Measurements from ENCODE around the gene SNAP29. TPM values are rescaled to one million over a fixed set of nuclear protein-coding genes. Genes with fewer than 3 reads are reported as not detected.
"Not testable (repeated sequence)": the region's sequence is repeated elsewhere in the genome, so short reads cannot be mapped to it uniquely, and the experiment has no call there.

The SNAP29 gene
- total RNA-seq, 1 donor from 2014 or later: 22.8 TPM

DNA sequence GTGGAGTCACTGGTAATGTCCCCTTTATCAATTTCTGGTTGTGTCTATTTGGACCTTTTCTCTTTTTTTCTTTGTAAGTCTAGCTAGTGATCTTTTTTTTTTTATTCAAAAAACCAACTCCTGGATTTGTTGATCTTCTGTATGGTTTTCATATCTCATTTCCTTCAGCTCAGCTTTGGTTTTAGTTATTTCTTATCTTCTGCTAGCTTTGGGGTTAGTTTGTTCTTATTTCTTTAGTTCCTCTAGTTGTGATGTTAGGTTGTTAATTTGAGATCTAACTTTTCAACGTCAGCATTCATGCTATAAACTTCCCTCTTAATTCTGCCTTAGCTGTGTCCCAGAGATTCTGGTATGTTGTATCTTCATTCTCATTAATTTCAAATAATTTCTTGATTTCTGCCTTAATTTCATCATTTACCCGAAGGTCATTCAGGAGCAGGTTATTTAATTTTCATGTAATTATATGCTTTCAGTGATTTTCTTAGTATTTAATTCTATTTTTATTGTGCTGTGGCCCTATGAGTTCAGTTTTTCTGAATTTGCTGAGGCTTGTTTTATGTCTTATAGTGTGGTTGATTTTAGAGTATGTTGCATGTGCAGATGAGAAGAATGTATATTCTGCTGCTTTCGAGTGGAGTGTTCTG lies 29.2 kb upstream of the SNAP29 start:
- intact Hi-C loops (cut with DNase I): no loop called here
- ATAC-seq: no peak
- no peak for DNase-seq (ENCODE audit: missing footprints)

DNA sequence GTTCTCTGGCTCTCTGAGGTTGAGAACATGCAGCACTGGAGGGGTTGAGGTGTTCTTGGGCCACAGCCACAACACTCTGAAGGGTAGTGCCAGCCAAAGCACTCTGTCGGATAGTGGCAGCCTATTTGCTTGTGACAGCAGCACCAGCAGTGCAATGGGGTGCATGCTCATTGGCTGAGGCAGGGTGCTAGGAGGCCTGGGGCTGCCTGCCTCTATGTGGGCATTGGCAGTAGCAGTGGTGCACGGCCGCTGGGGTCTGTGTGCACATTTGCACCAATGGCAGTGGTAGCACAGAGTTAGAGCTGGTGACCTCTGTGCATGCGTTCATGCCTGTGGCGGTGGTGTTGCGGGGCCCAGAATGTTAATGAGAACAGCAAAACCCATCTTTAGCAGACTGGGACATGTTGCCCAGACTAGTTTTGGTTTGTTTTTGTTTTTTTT lies 25.6 kb upstream of the SNAP29 start:
- ATAC-seq (peak; percentile 48), DNase-seq (ENCODE audit: missing footprints) (no peak)
- intact Hi-C loops (cut with DNase I): no loop called here

DNA sequence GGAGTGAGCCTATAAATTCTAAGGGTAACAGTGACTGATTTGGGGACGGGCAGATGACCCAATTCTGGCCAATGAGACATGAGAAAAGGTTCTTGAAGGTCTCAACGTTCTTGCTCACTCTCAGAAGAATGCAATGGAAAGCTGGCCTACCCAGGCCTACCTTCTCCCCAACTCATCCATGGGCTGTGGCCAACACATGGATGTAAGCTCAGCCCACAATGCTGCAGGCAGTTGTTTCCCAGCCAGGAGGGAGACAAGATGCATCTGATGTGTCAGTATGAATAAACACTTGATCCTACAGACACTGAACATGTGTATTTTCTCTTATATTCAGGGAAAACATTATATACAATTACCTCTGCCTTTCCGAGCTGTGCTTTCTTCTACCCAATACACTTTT lies 24.6 kb upstream of the SNAP29 start:
- DNase-seq (ENCODE audit: missing footprints) (no peak), ATAC-seq (no peak)
- intact Hi-C loops (cut with DNase I): no loop called here

DNA sequence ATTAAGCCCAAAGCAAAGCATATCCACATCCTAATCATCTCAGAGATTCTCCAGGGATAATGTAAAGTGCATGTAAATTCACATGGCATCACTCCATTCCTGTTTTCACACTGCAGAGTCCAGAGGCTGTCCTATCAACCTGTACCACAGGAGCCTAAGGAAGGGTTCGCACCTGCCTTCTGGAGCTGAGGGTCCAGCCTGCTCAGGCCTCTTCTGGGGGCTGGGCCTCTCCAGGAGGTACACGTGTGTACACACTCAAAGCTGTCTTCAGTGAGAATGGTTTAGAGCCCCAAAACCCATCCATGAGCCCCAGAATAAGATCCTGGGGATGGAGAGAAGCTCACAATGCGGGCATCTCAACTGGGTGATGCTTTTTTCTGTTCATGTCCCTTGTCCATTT lies 24.1 kb upstream of the SNAP29 start:
- ATAC-seq: no peak
- no peak for DNase-seq (ENCODE audit: missing footprints)
- intact Hi-C loops (cut with DNase I): no loop called here

DNA sequence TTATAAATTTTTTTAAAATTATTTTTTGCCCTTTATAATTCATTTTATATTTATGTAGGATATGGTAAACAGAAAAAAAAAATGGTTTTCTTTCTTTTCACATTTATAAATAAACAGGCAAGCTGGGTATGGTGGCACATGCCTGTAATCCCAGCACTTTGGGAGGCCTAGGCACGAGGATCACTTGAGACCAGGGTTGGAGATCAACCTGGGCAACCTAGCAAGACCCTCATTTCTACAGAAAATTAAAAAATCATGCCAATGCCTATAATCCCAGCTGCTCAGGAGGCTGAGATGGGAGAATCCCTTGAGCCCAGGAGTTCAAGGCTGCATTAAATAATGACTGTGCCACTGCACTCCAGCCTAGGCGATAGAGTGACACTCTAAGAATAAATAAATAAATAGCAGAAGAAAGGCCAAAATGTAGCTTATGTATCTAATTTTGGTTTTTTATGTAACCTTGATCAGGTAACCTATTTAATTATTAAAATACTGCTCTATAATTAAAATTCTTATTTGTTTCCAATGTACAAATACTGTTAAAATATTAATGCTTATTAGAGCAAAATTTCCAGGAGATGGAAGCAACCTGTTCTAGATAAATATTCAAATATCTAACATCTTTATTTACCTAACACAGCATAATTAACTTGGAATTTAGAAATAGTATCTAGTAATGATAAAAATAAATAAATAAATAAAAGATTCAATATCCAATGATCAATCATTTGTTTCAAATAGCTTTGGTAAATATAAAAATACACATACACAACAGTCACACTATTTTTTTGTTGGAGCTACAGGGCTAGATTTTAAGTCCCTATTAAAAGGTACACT lies 21.6 kb upstream of the SNAP29 start:
- DNase-seq (ENCODE audit: missing footprints) (no peak), ATAC-seq (no peak)
- intact Hi-C loops (cut with DNase I): no loop called here

DNA sequence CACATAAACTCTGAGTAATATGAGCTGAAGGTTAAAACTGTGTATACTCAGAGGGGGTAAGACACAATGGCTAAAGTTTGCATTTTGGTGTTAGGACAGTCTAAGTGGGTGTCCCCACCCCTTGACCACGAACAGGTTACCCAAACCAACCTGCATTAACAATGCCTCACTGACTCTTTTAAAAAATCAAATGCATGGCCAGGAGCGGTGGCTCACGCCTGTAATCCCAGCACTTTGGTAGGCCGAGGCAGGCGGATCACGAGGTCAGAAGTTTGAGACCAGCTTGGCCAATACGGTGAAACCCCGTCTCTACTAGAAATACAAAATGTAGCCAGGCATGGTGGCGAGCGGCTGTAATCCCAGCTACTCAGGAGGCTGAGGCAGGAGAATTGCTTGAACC lies 19.5 kb upstream of the SNAP29 start:
- intact Hi-C loops (cut with DNase I); ATAC-seq: not testable (repeated sequence)

DNA sequence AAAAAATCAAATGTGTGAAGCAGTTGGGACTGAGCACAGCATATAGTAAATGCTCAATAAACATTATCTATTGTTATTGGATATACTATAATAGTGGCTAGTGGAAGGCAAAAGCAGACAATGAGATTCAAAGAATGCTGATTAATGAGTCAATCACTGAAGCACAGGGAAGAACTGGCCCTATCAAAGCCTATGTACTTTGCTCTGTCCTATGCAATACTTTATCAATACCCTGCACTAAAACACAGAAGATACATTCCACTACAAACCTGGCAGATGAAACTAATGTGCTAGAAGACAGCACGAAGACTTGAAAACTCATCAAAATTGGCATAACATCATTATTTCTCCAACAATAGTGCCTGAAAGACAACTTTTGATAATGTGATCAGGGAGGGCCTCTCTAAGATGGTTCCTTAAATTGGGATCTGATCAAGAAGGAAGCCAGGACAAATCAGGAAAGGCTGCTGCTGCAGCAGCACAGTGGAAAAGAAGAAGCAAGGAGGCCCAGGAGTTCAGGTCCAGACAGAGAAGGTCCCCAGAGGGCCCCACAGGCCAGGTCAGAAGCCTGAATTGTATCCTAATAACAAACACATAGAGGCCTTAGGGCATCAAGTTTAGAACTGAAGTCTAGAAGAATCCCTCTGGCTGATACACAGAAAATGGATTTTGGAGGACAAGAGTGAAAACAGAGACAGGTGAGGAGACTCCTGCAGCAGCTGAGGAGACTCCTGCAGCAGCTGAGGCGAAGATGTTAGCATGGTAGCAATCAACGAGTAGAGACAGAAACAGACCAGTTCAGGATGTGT lies 18.8 kb upstream of the SNAP29 start:
- DNase-seq (ENCODE audit: missing footprints) (no peak), ATAC-seq (no peak)
- intact Hi-C loops (cut with DNase I): no loop called here

More for the DNA sequence above, 19.5 kb upstream of the SNAP29 start:
- not testable (repeated sequence) for DNase-seq (ENCODE audit: missing footprints)

DNA sequence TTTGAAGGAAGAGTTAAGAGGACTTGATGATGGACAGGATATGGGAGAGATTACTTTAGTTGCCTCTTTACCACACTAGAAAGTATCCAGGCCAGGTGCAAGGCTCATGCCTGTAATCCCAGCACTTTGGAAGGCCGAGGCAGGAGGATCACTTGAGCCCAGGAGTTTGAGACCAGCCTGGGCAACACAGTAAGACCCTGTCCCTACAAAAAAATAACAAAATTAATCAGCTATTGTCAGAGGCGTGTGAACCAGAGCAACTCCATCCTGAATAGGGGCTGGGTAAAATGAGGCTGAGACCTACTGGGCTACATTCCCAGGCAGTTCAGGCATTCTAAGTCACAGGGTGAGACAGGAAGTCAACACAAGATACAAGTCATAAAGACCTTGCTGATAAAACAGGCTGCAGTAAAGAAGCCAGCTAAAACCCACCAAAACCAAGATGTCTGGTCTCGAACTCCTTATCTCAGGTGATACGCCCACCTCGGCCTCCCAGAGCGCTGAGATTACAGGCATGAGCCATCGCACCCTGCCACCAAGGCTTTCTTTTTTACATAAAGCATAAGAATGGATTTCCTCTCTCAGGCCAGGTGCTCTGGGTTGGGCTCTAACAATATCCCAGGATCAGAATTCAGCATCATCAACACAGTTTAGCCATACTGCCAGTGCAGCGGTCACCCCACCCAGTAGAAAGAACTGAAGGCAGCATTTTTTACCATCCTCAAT lies 18.0 kb upstream of the SNAP29 start:
- DNase-seq (ENCODE audit: missing footprints) (no peak), ATAC-seq (no peak)
- intact Hi-C loops (cut with DNase I): no loop called here

DNA sequence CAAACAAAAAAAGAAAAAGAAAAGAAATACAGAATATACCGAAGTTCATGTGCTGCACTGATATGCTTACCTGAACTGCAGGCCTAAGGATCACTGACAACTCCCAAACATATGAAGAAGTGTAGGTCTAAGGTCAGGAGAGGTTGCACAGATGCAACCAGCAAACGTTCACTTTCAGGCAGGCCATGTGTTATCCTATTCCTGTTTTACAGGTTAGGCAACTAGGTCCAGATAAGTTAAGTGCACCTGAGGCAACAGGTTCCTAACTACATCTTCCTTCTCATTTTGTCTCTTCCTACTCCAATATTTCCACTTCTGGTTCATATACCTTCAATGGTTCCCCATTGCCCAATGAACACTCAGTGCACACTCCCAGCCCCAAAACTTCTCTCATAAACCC lies 15.3 kb upstream of the SNAP29 start:
- no peak for ATAC-seq
- intact Hi-C loops (cut with DNase I): no loop called here
- no peak for DNase-seq (ENCODE audit: missing footprints)

DNA sequence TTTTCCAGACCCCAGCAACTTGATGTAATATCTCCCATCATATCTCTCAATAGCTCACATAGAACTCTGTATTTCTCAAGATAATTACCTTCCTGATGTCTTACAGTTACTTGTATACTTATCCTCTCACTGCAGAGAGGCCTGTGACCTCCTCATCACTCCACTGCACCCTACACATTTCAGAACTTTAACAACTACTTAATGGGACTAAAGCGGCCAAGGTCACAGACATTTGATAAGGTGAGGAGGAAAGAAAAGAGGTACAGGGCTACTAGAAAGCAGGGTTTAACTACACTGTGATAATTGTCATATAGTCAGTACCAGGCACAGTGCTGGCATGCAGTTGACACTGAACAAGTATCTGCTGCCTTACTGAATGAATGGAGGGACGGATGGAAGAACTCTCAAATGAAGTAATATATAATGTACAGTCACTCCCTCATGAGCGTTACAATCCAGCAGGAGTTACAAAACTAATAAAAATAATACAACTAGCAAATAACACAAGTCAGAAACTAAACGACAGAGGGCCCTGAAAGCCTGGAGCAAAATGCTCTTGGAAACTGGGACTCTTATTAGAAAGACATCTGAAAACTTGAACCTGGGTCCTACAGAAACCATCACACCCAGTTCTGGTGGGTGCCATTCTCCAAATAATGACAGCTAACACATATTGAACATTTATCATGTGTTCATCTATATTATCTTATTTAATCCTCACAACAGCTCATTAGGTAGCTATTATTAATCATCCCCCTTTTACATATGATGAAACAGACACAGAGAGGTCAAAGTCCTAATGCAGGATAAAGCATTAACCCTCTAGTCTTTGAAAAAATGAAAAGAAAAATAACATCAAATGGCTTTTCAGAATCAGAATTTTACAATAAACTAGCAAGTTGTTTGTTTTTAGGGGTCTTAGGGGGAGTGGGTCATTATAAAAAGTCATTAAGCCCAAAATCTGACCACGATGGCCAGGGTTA lies 14.5 kb upstream of the SNAP29 start:
- no peak for DNase-seq (ENCODE audit: missing footprints)

DNA sequence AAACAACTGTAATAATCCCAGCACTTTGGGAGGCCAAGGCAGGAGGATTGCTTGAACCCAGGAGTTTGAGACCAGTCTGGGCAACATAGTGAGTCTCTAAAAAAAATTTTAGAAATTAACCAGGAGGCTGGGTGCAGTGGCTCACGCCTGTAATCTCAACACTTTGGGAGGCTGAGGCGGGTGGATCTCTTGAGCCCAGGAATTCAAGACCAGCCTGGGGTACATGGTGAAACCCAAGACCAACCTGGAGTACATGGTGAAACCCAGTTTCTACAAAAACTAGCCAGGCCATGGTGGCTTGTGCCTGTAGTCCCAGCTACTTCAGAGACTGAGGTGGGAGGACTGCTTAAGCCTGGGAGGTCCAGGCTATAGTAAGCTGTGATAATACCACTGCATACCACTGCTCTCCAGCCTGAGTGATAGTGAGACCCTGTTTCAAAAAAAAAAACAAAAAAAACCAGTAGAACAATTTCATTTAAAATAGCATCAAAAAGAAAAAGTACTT lies 11.4 kb upstream of the SNAP29 start:
- intact Hi-C loops (cut with DNase I): no loop called here
- DNase-seq (ENCODE audit: missing footprints) (no peak), ATAC-seq (no peak)

More for the DNA sequence above, 14.5 kb upstream of the SNAP29 start:
- intact Hi-C loops (cut with DNase I): no loop called here
- no peak for ATAC-seq

DNA sequence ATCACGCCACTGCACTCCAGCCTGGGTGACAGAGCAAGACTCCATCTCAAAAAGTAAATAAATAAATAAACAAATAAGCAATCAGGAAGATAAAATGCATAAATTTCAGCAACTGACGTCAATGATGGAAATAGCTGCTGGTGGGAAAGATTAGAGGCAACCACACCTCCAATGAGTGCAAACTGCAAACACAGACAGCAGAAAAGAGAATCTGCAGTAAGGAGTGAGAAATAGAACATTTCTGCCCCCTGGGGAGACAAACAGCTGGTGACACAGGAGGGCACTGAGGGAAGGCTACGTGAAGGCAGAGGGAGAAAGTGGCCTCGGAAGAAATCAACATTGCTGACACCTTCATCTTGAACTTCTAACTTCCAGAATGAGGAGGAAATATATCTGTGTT lies 6.7 kb upstream of the SNAP29 start:
- intact Hi-C loops (cut with DNase I): loop anchor here (10.0 kb wide), 1 partner anchor 63 kb away; the partner anchor contains the start of gene CRKL
- no peak for DNase-seq (ENCODE audit: missing footprints)
- ATAC-seq: no peak

DNA sequence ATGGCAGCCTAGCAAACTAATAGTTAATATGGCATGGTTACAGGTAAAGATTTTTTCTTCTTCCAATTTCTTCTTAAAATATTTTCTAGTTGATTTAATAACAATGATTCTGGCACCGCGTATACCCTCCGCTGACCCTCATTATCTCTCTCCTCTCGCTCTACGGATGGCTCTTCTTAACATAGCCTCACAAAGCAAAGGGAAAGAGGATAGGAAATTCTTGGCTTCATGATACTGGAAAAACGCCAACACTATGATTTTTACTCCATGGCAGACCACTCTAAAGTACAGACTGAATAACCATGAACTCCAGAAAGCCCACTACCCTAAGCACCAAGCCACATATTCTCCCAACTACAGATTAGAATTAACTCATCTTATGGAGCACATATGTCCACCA lies 6.3 kb upstream of the SNAP29 start:
- DNase-seq (ENCODE audit: missing footprints) (no peak), ATAC-seq (no peak)
- intact Hi-C loops (cut with DNase I): loop anchor here (10.0 kb wide), 1 partner anchor 62 kb away; the partner anchor contains the start of gene CRKL

DNA sequence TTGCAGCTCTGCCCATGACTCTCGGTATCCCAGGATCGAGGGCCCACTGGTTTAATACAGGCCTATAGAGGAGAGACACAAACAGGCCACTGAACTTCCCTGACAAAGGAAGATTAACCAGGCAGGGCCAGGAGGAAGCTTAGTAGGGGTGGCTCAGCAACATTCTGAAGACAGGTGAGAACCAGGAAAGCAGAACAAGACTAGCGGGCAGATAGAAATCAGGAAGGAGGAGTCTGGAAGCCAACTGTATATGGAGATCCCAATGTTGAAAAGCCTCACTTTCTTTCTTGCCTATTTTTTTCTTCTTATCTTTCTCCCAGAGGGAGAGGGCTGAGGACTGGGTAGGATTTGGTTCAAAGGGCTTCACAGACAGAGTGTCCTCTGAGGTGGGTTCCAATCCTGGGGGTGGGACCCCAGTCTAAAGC lies 5.6 kb upstream of the SNAP29 start:
- intact Hi-C loops (cut with DNase I): loop anchor here (10.0 kb wide), 1 partner anchor 62 kb away; the partner anchor contains the start of gene CRKL
- no peak for DNase-seq (ENCODE audit: missing footprints)
- no peak for ATAC-seq

DNA sequence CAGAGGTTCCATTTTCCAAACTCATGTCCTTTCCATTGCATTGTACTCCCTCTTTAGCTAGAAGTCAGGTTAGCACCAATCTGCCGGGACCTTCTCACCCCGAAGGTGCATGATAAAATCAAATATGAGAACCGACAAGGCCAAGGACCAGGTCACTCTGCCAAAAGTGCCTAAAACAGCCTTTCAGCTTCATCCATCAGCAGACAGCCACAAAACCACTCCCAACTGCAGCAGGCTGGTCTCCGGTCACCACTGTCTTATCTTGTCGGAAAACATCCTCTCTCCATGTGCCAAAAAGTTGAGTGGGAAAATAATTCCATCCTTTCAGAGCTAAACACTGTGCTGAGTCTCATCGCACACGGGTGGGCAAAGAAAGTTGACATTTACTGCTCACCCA lies 1.6 kb upstream of the SNAP29 start:
- intact Hi-C loops (cut with DNase I): loop anchor here (10.0 kb wide), 1 partner anchor 58 kb away; the partner anchor contains the start of gene CRKL
- ATAC-seq: no peak
- no peak for DNase-seq (ENCODE audit: missing footprints)

DNA sequence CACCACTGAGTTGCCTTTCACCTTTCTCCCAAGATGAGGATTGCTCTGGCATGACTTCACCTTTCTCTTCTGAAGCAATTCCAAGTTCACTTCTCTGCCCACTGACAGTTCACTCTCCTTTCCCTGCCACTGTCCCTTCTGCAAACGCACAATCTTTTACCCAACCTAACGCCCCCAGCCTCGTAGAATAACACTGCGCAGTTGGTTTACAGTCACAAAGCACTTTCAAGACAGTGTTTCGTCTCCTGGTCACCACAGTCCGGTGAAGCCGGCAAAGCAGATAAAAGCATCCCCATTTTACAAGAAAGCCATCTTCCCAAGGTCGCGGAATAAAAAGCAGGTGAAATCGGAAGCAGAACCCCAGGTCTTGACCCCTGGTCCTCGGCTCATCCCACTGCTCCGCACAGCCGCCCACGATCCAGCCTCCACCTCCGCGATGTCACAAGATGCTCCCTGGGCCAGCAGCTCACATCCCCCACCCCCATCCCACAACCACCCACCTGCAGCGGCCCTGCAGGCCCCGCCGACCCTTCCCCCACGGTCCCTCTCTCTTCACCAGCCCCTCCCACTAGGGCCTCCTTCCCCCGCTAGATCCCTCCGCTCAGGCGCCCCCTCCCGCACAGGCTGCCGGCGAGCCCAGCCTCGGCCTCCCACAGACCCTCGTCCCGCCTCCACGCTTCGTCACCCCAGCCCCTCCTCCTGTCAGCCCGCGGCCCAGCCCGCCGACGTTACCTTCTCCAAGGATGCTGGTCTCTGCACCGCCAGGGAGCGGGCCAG lies 781 bp upstream of the SNAP29 start:
- peak; percentile 94 for DNase-seq (ENCODE audit: missing footprints)
- ATAC-seq: peak; percentile 70
- intact Hi-C loops (cut with DNase I): loop anchor here (10.0 kb wide), 1 partner anchor 57 kb away; the partner anchor contains the start of gene CRKL
